LNCAP (cell line): Measurements from ENCODE around the gene HIF1AN.

Experiments used
- CTCF ChIP-seq: fragments of 450-650 bp; IDR thresholded peaks from 2 replicates; pipeline ENCODE4 v1.5.1; 2017; ENCODE audit warnings: mild to moderate bottlenecking

Gene HIF1AN

GRCh38 chr10:100535715-100536353, at the start of gene HIF1AN:
Gene HIF1AN (plus strand): TSS chr10:100535943. CDS start chr10:100535959, 16 bp downstream.
- TF ChIP-seq CTCF = peak; percentile 69

- no peak for TF ChIP-seq CTCF
Measured at GRCh38 chr10:100487529-100487928, 48.2 kb upstream of the HIF1AN start.

GRCh38 chr10:100489396-100489795, 46.3 kb upstream of the HIF1AN start:
- no peak for TF ChIP-seq CTCF

GRCh38 chr10:100490531-100490930, 45.2 kb upstream of the HIF1AN start:
- TF ChIP-seq CTCF = no peak

GRCh38 chr10:100496567-100496966, 39.2 kb upstream of the HIF1AN start:
- TF ChIP-seq CTCF = no peak

GRCh38 chr10:100498059-100498458, 37.7 kb upstream of the HIF1AN start:
- TF ChIP-seq CTCF = no peak

GRCh38 chr10:100501423-100501822, 34.3 kb upstream of the HIF1AN start:
- no peak for TF ChIP-seq CTCF

GRCh38 chr10:100502926-100503494, 32.7 kb upstream of the HIF1AN start:
- TF ChIP-seq CTCF = no peak
